ENCODE results near the gene TEX29. TPM values are rescaled to one million over a fixed set of nuclear protein-coding genes. Genes with fewer than 3 reads are reported as not detected.

The TEX29 gene
- total RNA-seq, 1 experiment from 2014 or later: 0.33 TPM

- Histone ChIP-seq H3K79me2 (ENCODE audit: insufficient read depth, low read length) (0 out of 2 replicates have a peak, but pooled peaks cover 2% of the 10 kb centered on the region), H3K14ac (ENCODE audit: insufficient read depth, low read length) (no peak overlapping the region), H2BK20ac (ENCODE audit: low read depth, low read length, poor library complexity, severe bottlenecking) (no peak overlapping the region), H3K27ac (ENCODE audit: insufficient read length, low read depth, low read length) (no peak overlapping the region), H4K91ac (ENCODE audit: insufficient read length, low read depth, low read length) (no peak overlapping the region), H2BK15ac (ENCODE audit: low read depth, low read length) (no peak overlapping the region), H2BK5ac (ENCODE audit: insufficient read length, low read length) (no peak overlapping the region), H2BK12ac (ENCODE audit: insufficient read length, low read depth, low read length) (no peak overlapping the region), H3K18ac (ENCODE audit: insufficient read length, low read depth, low read length) (no peak overlapping the region), H3K9ac (ENCODE audit: extremely low read depth, insufficient read length, low read length) (no peak overlapping the region), H3K27me3 (ENCODE audit: insufficient read depth, low read length) (no peaks in the 10 kb centered on the region), H3K23me2 (ENCODE audit: insufficient read length, low read depth, low read length, poor library complexity, severe bottlenecking) (no peaks in the 10 kb centered on the region), H4K8ac (replicated peaks; ENCODE audit: insufficient read length, low read depth, low read length) (no peak overlapping the region), H3K9me3 (ENCODE audit: control insufficient read depth, low read depth, low read length) (no peaks in the 10 kb centered on the region), H4K5ac (ENCODE audit: insufficient read length, low read depth, low read length) (no peak overlapping the region), H2BK120ac (ENCODE audit: low read depth, low read length, poor library complexity, severe bottlenecking) (no peak overlapping the region), H3K4me2 (ENCODE audit: insufficient read depth, insufficient read length, low read length) (no peak overlapping the region), H2AK5ac (ENCODE audit: insufficient read length, low read length) (no peak overlapping the region), H3K79me1 (ENCODE audit: insufficient read depth, low read depth, low read length, poor library complexity, severe bottlenecking) (no peaks in the 10 kb centered on the region), H3K56ac (ENCODE audit: insufficient read length, low read depth, low read length) (no peak overlapping the region), H2AFZ (ENCODE audit: low read length) (no peak overlapping the region), H3K4ac (ENCODE audit: low read depth, low read length) (no peak overlapping the region), H4K20me1 (ENCODE audit: control insufficient read depth, insufficient read depth, insufficient read length) (no peaks in the 10 kb centered on the region), H3K4me1 (ENCODE audit: insufficient read depth, low read length) (no peaks in the 10 kb centered on the region), H3T11ph (ENCODE audit: low read length) (no peak overlapping the region), H3K23ac (ENCODE audit: insufficient read length, low read depth, low read length) (no peak overlapping the region)
- no peak overlapping the region for H3K4me3 Mint-ChIP-seq
- no peak for DNase-seq
- no peaks in the 10 kb centered on the region for H3K27me3 Mint-ChIP-seq (ENCODE audit: low read depth)
- WGBS (ENCODE audit: extremely low coverage, insufficient read length, low lambda C conversion rate): no CpG with 5 or more reads among the region's 6 CpGs
- no peak overlapping the region for H3K27ac Mint-ChIP-seq
- peaks cover 31 to 36% (median 33%) of the 10 kb centered on the region in 3 experiments for H3K36me3 Mint-ChIP-seq (ENCODE audit: insufficient read depth in 1 of 3, low read depth in 3 of 3)
- peaks cover 29 to 34% of the 10 kb centered on the region in 2 experiments for H3K9me3 Mint-ChIP-seq
- no peak for TF ChIP-seq CTCF (conservative IDR thresholded peaks at IDR 0.05)
- peaks cover 7 to 10% of the 10 kb centered on the region in 2 experiments for H3K4me1 Mint-ChIP-seq
Observed at GRCh38 chr13:111314852-111315251, 5.6 kb upstream of the TEX29 start.
